HepG2 (cell line): ENCODE data around the gene CHST6. TPM values are rescaled to one million over a fixed set of nuclear protein-coding genes. Genes with fewer than 3 reads are reported as not detected.
"Not testable (repeated sequence)": the region's sequence is repeated elsewhere in the genome, so short reads cannot be mapped to it uniquely, and the experiment has no call there.

Source experiments
- ATAC-seq: fragments of 200-7000 bp; cut with Tn5 transposase; 3 replicates; pipeline ENCODE4 v1.9.1; 2020; ENCODE audit warnings: mild to moderate bottlenecking, moderate library complexity
- BruUV-seq: library from RNA; stranded (reverse); fragments of 400-500 nt; replicated peaks from 2 replicates; lab custom pipeline; 2021; lab: Mats Ljungman, UMichigan
- CTCF ChIA-PET: fragments of 300-600 bp; formaldehyde crosslinking; extraction: SDS; loops from one replicate; lab custom pipeline; 2021; ENCODE audit warnings: low total read pairs, inconsistent platforms, low intra/inter-chr PET ratio; lab: Yijun Ruan, JAX
- POLR2A ChIA-PET: fragments of 350-600 bp; sonication (Branson Sonifier 250); formaldehyde crosslinking; loops from one replicate; lab custom pipeline; 2020; ENCODE audit warnings: antibody characterized with exemption, inconsistent platforms; lab: Yijun Ruan, JAX
- DNase-seq: peaks from one replicate; pipeline ENCODE4 v3.0.0-alpha.2; 2015; ENCODE audit warnings: low spot score
- FAIRE-seq: peaks from 3 replicates; lab custom pipeline; 2011; peaks lifted over from hg19 to GRCh38; lab: Jason Lieb, UNC
- H2AFZ ChIP-seq: one replicate; pipeline ENCODE4 v1.6.1; 2011; ENCODE audit warnings: low read length, inconsistent platforms
- H3K27ac ChIP-seq: fragments of 300-600 bp; 3 replicates; pipeline ENCODE4 v1.8.0; 2011; ENCODE audit warnings: mixed run types, mild to moderate bottlenecking, mixed read lengths, low read length, inconsistent platforms; ENCODE audit not compliant: insufficient read depth; ENCODE audit errors: extremely low read length
- H3K27me3 ChIP-seq, 2 experiments: fragments of 200-600 bp in 1 of 2; 2 replicates in 1 of 2; 3 replicates in 1 of 2; pipeline versions ENCODE4 v1.6.0 to v1.8.0; 2011; ENCODE audit warnings: low read length in 2 of 2, mild to moderate bottlenecking in 2 of 2, moderate library complexity in 2 of 2, inconsistent platforms in 1 of 2; ENCODE audit not compliant: insufficient read depth in 2 of 2, control insufficient read depth in 1 of 2
- H3K36me3 ChIP-seq, 2 experiments: fragments of 200-600 bp in 1 of 2; replicated peaks in 1 of 2; 2 replicates in 1 of 2; 3 replicates in 1 of 2; pipeline versions ENCODE4 v1.5.1 to v1.8.0; 2011; ENCODE audit warnings: low read length in 2 of 2, inconsistent platforms in 1 of 2; ENCODE audit not compliant: insufficient read depth in 2 of 2, control insufficient read depth in 1 of 2
- H3K4me1 ChIP-seq: 2 replicates; pipeline ENCODE4 v1.5.1; 2012; ENCODE audit warnings: low read length, inconsistent platforms; ENCODE audit not compliant: insufficient read depth
- H3K4me2 ChIP-seq: 2 replicates; pipeline ENCODE4 v1.6.0; 2011; ENCODE audit warnings: low read depth, low read length, inconsistent platforms
- H3K4me3 ChIP-seq, 3 experiments: fragments of 200-600 bp in 1 of 3; sonication (generic), shearing (Covaris generic) in 1 of 3; replicated peaks in 1 of 3; 2 replicates each; pipeline ENCODE4 v1.5.1; 2011 to 2016; ENCODE audit warnings: low read length in 3 of 3, inconsistent platforms in 2 of 3, low read depth in 2 of 3, mild to moderate bottlenecking in 2 of 3, control low read depth in 1 of 3, mixed read lengths in 1 of 3; ENCODE audit not compliant: insufficient read depth in 1 of 3
- H3K79me2 ChIP-seq: one replicate; pipeline ENCODE4 v1.6.1; 2011; ENCODE audit warnings: low read length, inconsistent platforms; ENCODE audit not compliant: insufficient read depth
- H3K9ac ChIP-seq: 2 replicates; pipeline ENCODE4 v1.6.0; 2011; ENCODE audit warnings: mild to moderate bottlenecking, low read depth, low read length, inconsistent platforms; ENCODE audit not compliant: insufficient read depth
- H3K9me3 ChIP-seq: 2 replicates; pipeline ENCODE4 v1.5.1; 2012; ENCODE audit warnings: mild to moderate bottlenecking, low read length
- H4K20me1 ChIP-seq: 2 replicates; pipeline ENCODE4 v1.6.0; 2011; ENCODE audit warnings: inconsistent platforms, mild to moderate bottlenecking, low read length, moderate library complexity; ENCODE audit not compliant: insufficient read depth
- CAMTA2 ChIP-seq: sonication (generic); formaldehyde crosslinking; IDR thresholded peaks from 2 replicates; pipeline ENCODE4 v1.4.0; 2020; ENCODE audit warnings: mild to moderate bottlenecking, missing genetic modification reagents, borderline replicate concordance
- CENPT ChIP-seq: sonication (generic); formaldehyde crosslinking; IDR thresholded peaks from 2 replicates; pipeline ENCODE4 v1.8.0; 2022; ENCODE audit warnings: low read depth, mild to moderate bottlenecking, moderate library complexity, missing genetic modification reagents
- EEA1 ChIP-seq: sonication (generic); formaldehyde crosslinking; IDR thresholded peaks from 2 replicates; pipeline ENCODE4 v1.5.1; 2020; ENCODE audit warnings: mild to moderate bottlenecking, missing genetic modification reagents, borderline replicate concordance
- MED1 ChIP-seq: sonication (generic); formaldehyde crosslinking; IDR thresholded peaks from 2 replicates; pipeline ENCODE4 v1.4.0; 2020; ENCODE audit warnings: missing genetic modification reagents
- NFKB2 ChIP-seq: sonication (generic); formaldehyde crosslinking; IDR thresholded peaks from 2 replicates; pipeline ENCODE4 v1.4.0; 2020; ENCODE audit warnings: missing genetic modification reagents, borderline replicate concordance
- WIZ ChIP-seq: sonication (generic); formaldehyde crosslinking; IDR thresholded peaks from 2 replicates; pipeline ENCODE4 v1.5.1; 2020; ENCODE audit warnings: mild to moderate bottlenecking, missing genetic modification reagents
- ZBTB38 ChIP-seq: sonication (generic); formaldehyde crosslinking; IDR thresholded peaks from 2 replicates; pipeline ENCODE4 v1.5.1; 2020; ENCODE audit warnings: mild to moderate bottlenecking, missing genetic modification reagents
- ZBTB42 ChIP-seq: sonication (generic); formaldehyde crosslinking; IDR thresholded peaks from 2 replicates; pipeline ENCODE4 v1.5.0; 2020; ENCODE audit warnings: mild to moderate bottlenecking, missing genetic modification reagents
- ZFAT ChIP-seq: sonication (generic); formaldehyde crosslinking; conservative IDR thresholded peaks from 2 replicates; pipeline ENCODE4 v1.8.1; 2023; ENCODE audit warnings: missing genetic modification reagents, inconsistent platforms
- ZMAT3 ChIP-seq: sonication (generic); formaldehyde crosslinking; conservative IDR thresholded peaks from 2 replicates; pipeline ENCODE4 v1.7.0; 2021; ENCODE audit warnings: missing genetic modification reagents
- ZNF333 ChIP-seq: sonication (generic); formaldehyde crosslinking; IDR thresholded peaks from 2 replicates; pipeline ENCODE4 v1.4.0; 2020; ENCODE audit warnings: mild to moderate bottlenecking, missing genetic modification reagents, borderline replicate concordance
- ZNF441 ChIP-seq: sonication (generic); formaldehyde crosslinking; IDR thresholded peaks from 2 replicates; pipeline ENCODE4 v1.7.0; 2021; ENCODE audit warnings: missing genetic modification reagents, borderline replicate concordance
- WGBS: methylation state at CpG from one replicate; pipeline ENCODE4 v1.1.6; 2017; ENCODE audit warnings: low lambda C conversion rate; 5-methylcytosine and 5-hydroxymethylcytosine counted together
- in situ Hi-C: cut with HindIII; loops from 2 replicates; pipeline ENCODE4 v1.10.0; 2017; ENCODE audit warnings: low pct_unique_long_range_greater_than_20kb; ENCODE audit not compliant: extremely low pct_ligation_motif_present
- intact Hi-C: fragments of 100-400 bp; cut with micrococcal nuclease; formaldehyde crosslinking; loops from one replicate; pipeline ENCODE4 v1.10.0; 2022; ENCODE audit not compliant: unreplicated experiment
- polyA plus RNA-seq, 8 experiments: library from polyadenylated mRNA; depleted of rRNA in 3 of 8; stranded (reverse) in 7 of 8; unstranded in 1 of 8; fragments of >200 nt; fragmentation: Illumina TruSeq in 4 of 8; extraction: Trizol in 4 of 8; gene quantifications; 2 replicates each; pipeline versions ENCODE4 v1.2.1 to v1.2.3, GENCODE V29; 2011 to 2016; ENCODE audit warnings: low read depth in 4 of 8, missing spikeins in 1 of 8, mixed read lengths in 1 of 8; ENCODE audit not compliant: insufficient read depth in 1 of 8
- total RNA-seq, 5 experiments: library from RNA; depleted of rRNA; stranded (reverse); fragments of >200 nt; fragmentation: Illumina TruSeq; extraction: Trizol; gene quantifications; 2 replicates each; pipeline ENCODE4 v1.2.3, GENCODE V29; 2016; ENCODE audit warnings: low read depth in 1 of 5
- TF ChIP-seq, protein P1 (sequence below): sonication (generic); formaldehyde crosslinking; IDR thresholded peaks from 2 replicates; pipeline ENCODE4 v1.5.1; 2020; ENCODE audit warnings: missing genetic modification reagents, mild to moderate bottlenecking, borderline replicate concordance
- TF ChIP-seq, protein P2 (sequence below): sonication (generic); formaldehyde crosslinking; IDR thresholded peaks from 2 replicates; pipeline ENCODE4 v1.8.1; 2023; ENCODE audit warnings: mild to moderate bottlenecking, missing genetic modification reagents

Gene CHST6
- total and polyA plus RNA-seq, 2 of the 13 experiments (the other 11 are each of a cell fraction or from before 2014, with no cell fraction given), result 0.18 to 0.91 TPM

DNA sequence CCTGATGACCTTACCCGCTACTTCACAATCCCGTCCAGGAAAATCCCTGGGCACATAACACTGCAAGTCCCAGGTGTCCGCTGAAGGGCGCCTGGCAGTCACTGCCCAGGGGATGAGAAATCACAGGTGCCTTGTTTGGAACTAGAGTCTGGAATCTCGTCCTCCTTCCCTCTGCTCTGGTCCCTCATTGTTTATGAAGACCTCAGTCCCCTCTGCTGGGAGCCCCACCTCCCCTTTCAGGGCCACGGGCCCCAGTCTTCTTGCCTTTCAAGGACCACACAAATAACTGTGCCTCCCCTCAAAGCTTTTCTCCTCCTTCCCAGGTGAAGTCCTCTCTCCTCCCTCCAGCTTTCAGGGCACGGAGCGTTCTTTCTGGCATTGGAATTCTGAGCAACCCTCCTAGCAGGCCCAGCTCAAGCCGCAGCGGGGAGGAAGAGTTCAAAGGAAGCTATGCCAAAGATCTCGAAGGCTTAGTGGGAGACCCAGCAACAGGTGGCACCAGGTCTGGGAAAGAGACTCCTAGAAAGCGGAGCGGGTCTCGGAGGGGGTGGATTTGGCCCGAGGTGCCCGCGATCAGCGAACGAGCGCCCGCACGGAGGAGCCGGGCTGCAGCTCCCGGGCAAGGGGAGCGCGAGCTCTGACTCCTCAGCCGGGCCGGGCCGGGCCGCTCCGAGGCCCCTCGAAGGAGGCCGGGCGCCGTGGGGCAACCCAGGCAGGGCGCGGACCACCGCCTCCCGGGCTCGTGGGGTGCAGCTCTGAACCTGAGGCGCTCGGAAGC, 21.1 kb upstream of the CHST6 start:
- H3K36me3 ChIP-seq, H2AFZ ChIP-seq, H3K9me3 ChIP-seq, H3K79me2 ChIP-seq, H4K20me1 ChIP-seq, H3K4me1 ChIP-seq, H3K27me3 ChIP-seq, DNase-seq: not testable (repeated sequence)
- ChIA-PET POLR2A (interaction anchor here (0.8 to 2.0 kb wide), 17 partner anchors 12 to 211 kb away, joined by 3 to 20 read pairs (median 6); partner anchors contain the start of genes ADAT1, CFDP1, GABARAPL2 and KARS1), CTCF (interaction anchor here (1.5 to 3.1 kb wide), 3 partner anchors 35 to 51 kb away, joined by 5 to 31 read pairs (median 19); partner anchors contain the start of gene TMEM170A)
- FAIRE-seq (peak; percentile 63), ATAC-seq (peak; percentile 67)
- intact Hi-C loops (loop anchor here (2.0 to 5.0 kb wide), 2 partner anchors 51 to 106 kb away; partner anchors contain the start of genes ADAT1 and GABARAPL2), in situ Hi-C loops (loop anchor here (5.0 kb wide), 1 partner anchor 44 kb away; no protein-coding TSS in a partner anchor)
- peak overlapping the region; percentile 81 for H3K4me2 ChIP-seq
- H3K9ac ChIP-seq, result peak overlapping the region; percentile 95
- peak overlapping the region; percentile 73 to 97 (median 95) for H3K4me3 ChIP-seq
- peak overlapping the region; percentile 77 for H3K27ac ChIP-seq
- BruUV-seq, result TSS peak; percentile 82
- WGBS, result 2% methylated on average over 18 of the region's 42 CpGs
- TF ChIP-seq ZNF333 (CRISPR knock-in tag) (0 out of 2 replicates have a peak, but pooled peaks have one; percentile 80), ZMAT3 (peak; percentile 16; the same call in 1 of the 2 replicates), EEA1 (peak; percentile 94), MED1 (CRISPR knock-in tag) (peak; percentile 8; the same call in 1 of the 2 replicates), CENPT (CRISPR knock-in tag) (0 out of 2 replicates have a peak, but pooled peaks have one; percentile 6), NFKB2 (CRISPR knock-in tag) (peak; percentile 11; the same call in 1 of the 2 replicates), ZBTB38 (peak; percentile 42), WIZ (CRISPR knock-in tag) (peak; percentile 73; the same call in 1 of the 2 replicates), ZNF441 (CRISPR knock-in tag) (0 out of 2 replicates have a peak, but pooled peaks have one; percentile 44), CAMTA2 (CRISPR knock-in tag) (peak; percentile 65; the same call in 1 of the 2 replicates), ZFAT (CRISPR knock-in tag) (0 out of 2 replicates have a peak, but pooled peaks have one; percentile 55), ZBTB42 (CRISPR knock-in tag) (peak; percentile 55; the same call in 1 of the 2 replicates)
- TF ChIP-seq, protein P1, sequence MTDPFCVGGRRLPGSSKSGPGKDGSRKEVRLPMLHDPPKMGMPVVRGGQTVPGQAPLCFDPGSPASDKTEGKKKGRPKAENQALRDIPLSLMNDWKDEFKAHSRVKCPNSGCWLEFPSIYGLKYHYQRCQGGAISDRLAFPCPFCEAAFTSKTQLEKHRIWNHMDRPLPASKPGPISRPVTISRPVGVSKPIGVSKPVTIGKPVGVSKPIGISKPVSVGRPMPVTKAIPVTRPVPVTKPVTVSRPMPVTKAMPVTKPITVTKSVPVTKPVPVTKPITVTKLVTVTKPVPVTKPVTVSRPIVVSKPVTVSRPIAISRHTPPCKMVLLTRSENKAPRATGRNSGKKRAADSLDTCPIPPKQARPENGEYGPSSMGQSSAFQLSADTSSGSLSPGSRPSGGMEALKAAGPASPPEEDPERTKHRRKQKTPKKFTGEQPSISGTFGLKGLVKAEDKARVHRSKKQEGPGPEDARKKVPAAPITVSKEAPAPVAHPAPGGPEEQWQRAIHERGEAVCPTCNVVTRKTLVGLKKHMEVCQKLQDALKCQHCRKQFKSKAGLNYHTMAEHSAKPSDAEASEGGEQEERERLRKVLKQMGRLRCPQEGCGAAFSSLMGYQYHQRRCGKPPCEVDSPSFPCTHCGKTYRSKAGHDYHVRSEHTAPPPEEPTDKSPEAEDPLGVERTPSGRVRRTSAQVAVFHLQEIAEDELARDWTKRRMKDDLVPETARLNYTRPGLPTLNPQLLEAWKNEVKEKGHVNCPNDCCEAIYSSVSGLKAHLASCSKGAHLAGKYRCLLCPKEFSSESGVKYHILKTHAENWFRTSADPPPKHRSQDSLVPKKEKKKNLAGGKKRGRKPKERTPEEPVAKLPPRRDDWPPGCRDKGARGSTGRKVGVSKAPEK, result 0 out of 2 replicates have a peak, but pooled peaks have one; percentile 30
- TF ChIP-seq, protein P2, sequence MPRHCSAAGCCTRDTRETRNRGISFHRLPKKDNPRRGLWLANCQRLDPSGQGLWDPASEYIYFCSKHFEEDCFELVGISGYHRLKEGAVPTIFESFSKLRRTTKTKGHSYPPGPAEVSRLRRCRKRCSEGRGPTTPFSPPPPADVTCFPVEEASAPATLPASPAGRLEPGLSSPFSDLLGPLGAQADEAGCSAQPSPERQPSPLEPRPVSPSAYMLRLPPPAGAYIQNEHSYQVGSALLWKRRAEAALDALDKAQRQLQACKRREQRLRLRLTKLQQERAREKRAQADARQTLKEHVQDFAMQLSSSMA (CRISPR knock-in tag), result peak; percentile 45; the same call in 1 of the 2 replicates
